Peyer's patch (tissue), 4 donors: ENCODE data around the gene NSFL1C.

ENCODE experiments used
- POLR2A ChIP-seq, 2 donors: fragments of 450-650 bp; IDR thresholded peaks; one replicate each; pipeline ENCODE4 v1.5.1; 2017; ENCODE audit warnings: antibody characterized with exemption in 2 of 2, mild to moderate bottlenecking in 2 of 2, moderate library complexity in 2 of 2
- TF ChIP-seq, protein P1 (sequence below), 6 experiments: fragments of 450-650 bp in 4 of 6; fragments of 200-600 bp in 2 of 6; sonication (generic) in 1 of 6; IDR thresholded peaks; one replicate each; pipeline ENCODE4 v1.5.1; 2017 to 2019; ENCODE audit warnings: antibody characterized with exemption in 6 of 6, mild to moderate bottlenecking in 3 of 6, moderate library complexity in 1 of 6

DNA sequence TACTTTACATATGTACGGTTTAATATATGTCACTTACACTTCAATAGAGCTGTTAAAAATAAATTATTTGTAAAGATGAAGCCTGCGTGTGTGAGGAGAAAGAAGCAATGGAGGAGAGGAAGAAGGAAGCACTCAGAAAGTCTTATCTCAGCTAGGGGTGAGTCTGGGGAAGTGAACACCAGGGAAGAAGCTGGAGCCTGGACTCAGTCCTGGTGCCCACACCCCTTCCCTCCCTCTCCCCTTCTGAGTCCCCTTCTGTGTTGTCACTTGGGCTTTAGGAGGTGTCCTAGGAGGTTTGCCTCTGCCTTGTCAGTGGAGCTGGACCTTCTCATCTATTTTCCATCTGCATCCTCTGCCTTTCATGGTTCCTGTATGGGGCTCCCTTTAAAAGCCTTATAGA lies 22.7 kb upstream of the NSFL1C start:
- no peak for TF ChIP-seq POLR2A (IDR thresholded peaks at IDR 0.05)
- TF ChIP-seq, protein P1, sequence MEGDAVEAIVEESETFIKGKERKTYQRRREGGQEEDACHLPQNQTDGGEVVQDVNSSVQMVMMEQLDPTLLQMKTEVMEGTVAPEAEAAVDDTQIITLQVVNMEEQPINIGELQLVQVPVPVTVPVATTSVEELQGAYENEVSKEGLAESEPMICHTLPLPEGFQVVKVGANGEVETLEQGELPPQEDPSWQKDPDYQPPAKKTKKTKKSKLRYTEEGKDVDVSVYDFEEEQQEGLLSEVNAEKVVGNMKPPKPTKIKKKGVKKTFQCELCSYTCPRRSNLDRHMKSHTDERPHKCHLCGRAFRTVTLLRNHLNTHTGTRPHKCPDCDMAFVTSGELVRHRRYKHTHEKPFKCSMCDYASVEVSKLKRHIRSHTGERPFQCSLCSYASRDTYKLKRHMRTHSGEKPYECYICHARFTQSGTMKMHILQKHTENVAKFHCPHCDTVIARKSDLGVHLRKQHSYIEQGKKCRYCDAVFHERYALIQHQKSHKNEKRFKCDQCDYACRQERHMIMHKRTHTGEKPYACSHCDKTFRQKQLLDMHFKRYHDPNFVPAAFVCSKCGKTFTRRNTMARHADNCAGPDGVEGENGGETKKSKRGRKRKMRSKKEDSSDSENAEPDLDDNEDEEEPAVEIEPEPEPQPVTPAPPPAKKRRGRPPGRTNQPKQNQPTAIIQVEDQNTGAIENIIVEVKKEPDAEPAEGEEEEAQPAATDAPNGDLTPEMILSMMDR (IDR thresholded peaks at IDR 0.05) = no peak
